B cell (primary cell): ENCODE measurements around the gene GRM8. TPM values are rescaled to one million over a fixed set of nuclear protein-coding genes. Genes with fewer than 3 reads are reported as not detected.

ENCODE experiments used
- ATAC-seq: fragments of 200-7000 bp; cut with Tn5 transposase; one replicate; pipeline ENCODE4 v1.10.0; 2021; ENCODE audit warnings: low read depth, mild to moderate bottlenecking, moderate number of reproducible peaks, moderate library complexity
- CTCF ChIA-PET: fragments of 350-600 bp; sonication (Branson Sonifier 250); formaldehyde crosslinking; loops from one replicate; lab custom pipeline; 2021; ENCODE audit warnings: antibody characterized with exemption, inconsistent platforms; lab: Charles Lee
- POLR2A ChIA-PET: fragments of 350-600 bp; sonication (Branson Sonifier 250); formaldehyde crosslinking; loops from one replicate; lab custom pipeline; 2021; ENCODE audit warnings: antibody characterized with exemption; lab: Charles Lee
- DNase-seq: peaks from one replicate; pipeline ENCODE4 v3.0.0; 2013
- H2AFZ ChIP-seq: 2 replicates; pipeline ENCODE4 v1.6.1; 2012; ENCODE audit warnings: mild to moderate bottlenecking, low read depth, low read length; ENCODE audit not compliant: insufficient read depth, poor library complexity, severe bottlenecking
- H3K27ac ChIP-seq, 2 donors: 1 replicate in 1 of 2; 2 replicates in 1 of 2; pipeline ENCODE4 v1.5.1; 2012 to 2013; ENCODE audit warnings: low read length in 2 of 2, mild to moderate bottlenecking in 2 of 2, moderate library complexity in 1 of 2
- H3K27me3 ChIP-seq, 4 experiments: fragments of 200-600 bp in 1 of 4; sonication (generic) in 1 of 4; replicated peaks in 1 of 4; 1 replicate in 2 of 4; 2 replicates in 2 of 4; pipeline versions ENCODE4 v1.6.1 to v1.7.0; 2013 to 2016; ENCODE audit warnings: low read length in 3 of 4, mild to moderate bottlenecking in 2 of 4, mixed read lengths in 1 of 4, moderate library complexity in 1 of 4; ENCODE audit not compliant: insufficient read depth in 4 of 4, control insufficient read depth in 3 of 4; ENCODE audit errors: control extremely low read depth in 1 of 4
- H3K36me3 ChIP-seq, 2 experiments: replicated peaks in 1 of 2; 1 replicate in 1 of 2; 2 replicates in 1 of 2; pipeline versions ENCODE4 v1.6.1 to v1.7.1; 2013; ENCODE audit warnings: low read length in 1 of 2; ENCODE audit not compliant: insufficient read depth in 2 of 2, control insufficient read depth in 1 of 2; ENCODE audit errors: control extremely low read depth in 1 of 2, extremely low read depth in 1 of 2
- H3K4me1 ChIP-seq, 2 donors: fragments of 200-600 bp in 1 of 2; sonication (generic) in 1 of 2; 1 replicate in 1 of 2; 2 replicates in 1 of 2; pipeline versions ENCODE4 v1.5.1 to v1.6.1; 2013 to 2017; ENCODE audit warnings: low read length in 2 of 2; ENCODE audit not compliant: control insufficient read depth in 2 of 2, insufficient read depth in 2 of 2
- H3K4me2 ChIP-seq: replicated peaks from 2 replicates; pipeline ENCODE3; 2012; ENCODE audit warnings: mild to moderate bottlenecking, low read depth, low read length; ENCODE audit not compliant: poor library complexity, severe bottlenecking
- H3K4me3 ChIP-seq, 5 experiments: fragments of 200-600 bp in 1 of 5; sonication (generic) in 1 of 5; 1 replicate in 3 of 5; 2 replicates in 2 of 5; pipeline versions ENCODE4 v1.5.1 to v1.7.0; 2011 to 2016; ENCODE audit warnings: low read length in 4 of 5, mild to moderate bottlenecking in 4 of 5, low read depth in 2 of 5, control low read depth in 1 of 5, moderate library complexity in 1 of 5; ENCODE audit not compliant: insufficient read depth in 1 of 5; ENCODE audit errors: control extremely low read depth in 1 of 5, extremely low read depth in 1 of 5
- H3K79me2 ChIP-seq: fragments of 200-600 bp; sonication (generic); one replicate; pipeline ENCODE4 v1.6.0; 2016; ENCODE audit warnings: low read length; ENCODE audit not compliant: control insufficient read depth, insufficient read depth
- H3K9ac ChIP-seq: fragments of 200-600 bp; sonication (generic); 2 replicates; pipeline ENCODE4 v1.6.1; 2017; ENCODE audit warnings: mild to moderate bottlenecking, low read length, moderate library complexity
- H3K9me3 ChIP-seq, 3 donors: one replicate each; pipeline versions ENCODE4 v1.6.1 to v1.7.1; 2013; ENCODE audit warnings: low read length in 2 of 3; ENCODE audit not compliant: control insufficient read depth in 2 of 3, insufficient read depth in 1 of 3; ENCODE audit errors: control extremely low read depth in 1 of 3
- H4K20me1 ChIP-seq: 2 replicates; pipeline ENCODE4 v1.6.0; 2012; ENCODE audit warnings: mild to moderate bottlenecking, low read length; ENCODE audit not compliant: insufficient read depth, control insufficient read depth, poor library complexity, severe bottlenecking
- H3K27ac Mint-ChIP-seq: one replicate; pipeline ENCODE4 v1.8.0; 2021; ENCODE audit warnings: mixed read lengths
- H3K27me3 Mint-ChIP-seq: one replicate; pipeline ENCODE4 v1.8.0; 2021; ENCODE audit warnings: mixed read lengths
- H3K4me1 Mint-ChIP-seq: one replicate; pipeline ENCODE4 v1.8.0; 2021; ENCODE audit warnings: mixed read lengths
- H3K4me3 Mint-ChIP-seq: one replicate; pipeline ENCODE4 v1.8.0; 2021; ENCODE audit warnings: mixed read lengths
- H3K9me3 Mint-ChIP-seq: one replicate; pipeline ENCODE4 v1.8.0; 2022; ENCODE audit warnings: mixed read lengths; ENCODE audit not compliant: insufficient read depth
- EZH2 ChIP-seq: IDR thresholded peaks from 2 replicates; pipeline ENCODE4 v1.6.1; 2012; ENCODE audit warnings: borderline replicate concordance, low read depth, mild to moderate bottlenecking, moderate library complexity, low read length; ENCODE audit not compliant: insufficient read depth, poor library complexity, severe bottlenecking
- WGBS: methylation state at CpG from one replicate; pipeline ENCODE4 v1.1.5; 2013; ENCODE audit warnings: missing lambda C conversion rate; ENCODE audit not compliant: insufficient coverage; 5-methylcytosine and 5-hydroxymethylcytosine counted together
- intact Hi-C: fragments of 100-400 bp; cut with micrococcal nuclease; formaldehyde crosslinking; loops from one replicate; pipeline ENCODE4 v1.10.0; 2022
- polyA plus RNA-seq: library from polyadenylated mRNA; depleted of rRNA; stranded (reverse); fragments of >200 nt; gene quantifications from 2 replicates; pipeline ENCODE4 v1.2.3, GENCODE V29; 2012
- total RNA-seq, 2 donors: library from RNA; stranded (reverse); fragments of 120-200 nt in 1 of 2; gene quantifications; 1 replicate in 1 of 2; 2 replicates in 1 of 2; pipeline versions ENCODE4 v1.2.3 to v1.2.4, GENCODE V29; 2013 to 2022
- TF ChIP-seq, protein P1 (sequence below): fragments of 200-600 bp; IDR thresholded peaks from one replicate; pipeline ENCODE4 v1.8.0; 2022; ENCODE audit warnings: antibody characterized with exemption, mild to moderate bottlenecking

The GRM8 gene
- total and polyA plus RNA-seq, 2 donors (not counting 1 experiment from before 2014, with no cell fraction given), result not detected

DNA sequence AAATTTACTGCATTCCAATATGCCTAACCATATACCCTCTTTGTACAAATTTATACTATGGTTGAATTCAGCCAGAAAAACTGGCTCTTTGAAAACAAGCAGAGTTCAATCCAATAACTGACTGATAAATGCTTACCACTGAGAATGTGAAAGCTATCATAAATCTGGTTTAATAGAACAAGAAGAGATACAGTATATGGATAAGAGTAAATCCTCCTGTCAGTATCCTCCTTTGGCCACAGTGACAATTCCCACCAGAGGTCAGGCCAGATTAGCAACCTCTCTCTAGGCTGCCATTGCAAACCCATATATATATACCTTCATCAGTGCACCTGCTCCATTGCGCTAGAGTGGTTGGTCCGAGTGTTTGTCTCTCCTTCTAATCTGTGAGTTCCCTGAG lies 647.2 kb downstream of the GRM8 start:
- Mint-ChIP-seq H3K4me3 (no peak overlapping the region), H3K4me1 (no peaks in the 10 kb centered on the region), H3K9me3 (no peaks in the 10 kb centered on the region), H3K27ac (no peak overlapping the region), H3K27me3 (no peaks in the 10 kb centered on the region)
- H4K20me1 ChIP-seq, result no peaks in the 10 kb centered on the region
- H3K79me2 ChIP-seq, result no peaks in the 10 kb centered on the region
- no peak overlapping the region for H2AFZ ChIP-seq
- ATAC-seq (no peak), DNase-seq (no peak)
- WGBS, result 100% methylated on average over 2 of the region's 2 CpGs
- intact Hi-C loops, result no loop called here
- H3K4me1 ChIP-seq, result no peaks in the 10 kb centered on the region
- no peak overlapping the region for H3K4me2 ChIP-seq
- TF ChIP-seq EZH2, result no peak
- TF ChIP-seq, protein P1, sequence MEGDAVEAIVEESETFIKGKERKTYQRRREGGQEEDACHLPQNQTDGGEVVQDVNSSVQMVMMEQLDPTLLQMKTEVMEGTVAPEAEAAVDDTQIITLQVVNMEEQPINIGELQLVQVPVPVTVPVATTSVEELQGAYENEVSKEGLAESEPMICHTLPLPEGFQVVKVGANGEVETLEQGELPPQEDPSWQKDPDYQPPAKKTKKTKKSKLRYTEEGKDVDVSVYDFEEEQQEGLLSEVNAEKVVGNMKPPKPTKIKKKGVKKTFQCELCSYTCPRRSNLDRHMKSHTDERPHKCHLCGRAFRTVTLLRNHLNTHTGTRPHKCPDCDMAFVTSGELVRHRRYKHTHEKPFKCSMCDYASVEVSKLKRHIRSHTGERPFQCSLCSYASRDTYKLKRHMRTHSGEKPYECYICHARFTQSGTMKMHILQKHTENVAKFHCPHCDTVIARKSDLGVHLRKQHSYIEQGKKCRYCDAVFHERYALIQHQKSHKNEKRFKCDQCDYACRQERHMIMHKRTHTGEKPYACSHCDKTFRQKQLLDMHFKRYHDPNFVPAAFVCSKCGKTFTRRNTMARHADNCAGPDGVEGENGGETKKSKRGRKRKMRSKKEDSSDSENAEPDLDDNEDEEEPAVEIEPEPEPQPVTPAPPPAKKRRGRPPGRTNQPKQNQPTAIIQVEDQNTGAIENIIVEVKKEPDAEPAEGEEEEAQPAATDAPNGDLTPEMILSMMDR, result no peak
- H3K27ac ChIP-seq, result no peak overlapping the region
- ChIA-PET CTCF (no interaction called here), POLR2A (no interaction called here)
- no peak overlapping the region for H3K9ac ChIP-seq
- no peaks in the 10 kb centered on the region for H3K27me3 ChIP-seq
- H3K4me3 ChIP-seq, result no peak overlapping the region
- H3K9me3 ChIP-seq, result peaks cover 0 to 5% (median 0%) of the 10 kb centered on the region in 3 donors
- no peaks in the 10 kb centered on the region for H3K36me3 ChIP-seq

DNA sequence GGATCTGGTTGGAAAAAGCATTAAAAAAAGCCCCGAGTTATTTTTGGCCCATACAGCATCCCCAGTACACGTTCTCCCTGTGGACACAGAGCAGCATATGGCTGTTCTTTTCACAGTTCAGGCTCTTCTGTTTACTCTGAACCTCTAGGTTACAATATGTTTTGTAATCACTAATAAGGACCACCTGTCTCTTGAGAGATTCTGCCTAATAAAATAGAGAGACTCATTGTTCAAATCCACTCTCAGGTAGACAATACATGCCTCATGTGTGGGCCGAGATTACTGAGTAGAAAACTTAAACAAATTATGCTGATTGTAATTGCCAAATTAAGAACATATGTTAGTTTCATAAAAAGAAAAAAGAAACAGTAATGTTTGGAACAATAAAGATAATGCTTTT lies 647.7 kb downstream of the GRM8 start:
- ChIA-PET POLR2A (no interaction called here), CTCF (no interaction called here)
- TF ChIP-seq, protein P1, result no peak
- TF ChIP-seq EZH2, result no peak
- no peaks in the 10 kb centered on the region for H3K27me3 ChIP-seq
- H3K4me3 Mint-ChIP-seq, result no peak overlapping the region
- H2AFZ ChIP-seq, result no peak overlapping the region
- no peaks in the 10 kb centered on the region for H3K27me3 Mint-ChIP-seq
- no peaks in the 10 kb centered on the region for H4K20me1 ChIP-seq
- H3K4me1 Mint-ChIP-seq, result no peaks in the 10 kb centered on the region
- no peak overlapping the region for H3K27ac ChIP-seq
- H3K27ac Mint-ChIP-seq, result no peak overlapping the region
- H3K36me3 ChIP-seq, result no peaks in the 10 kb centered on the region
- WGBS, result no CpG with 5 or more reads among the region's 3 CpGs
- no peak for ATAC-seq
- H3K4me1 ChIP-seq, result no peaks in the 10 kb centered on the region
- no peak overlapping the region for H3K4me2 ChIP-seq
- H3K9me3 Mint-ChIP-seq, result no peaks in the 10 kb centered on the region
- H3K4me3 ChIP-seq, result no peak overlapping the region
- H3K9ac ChIP-seq, result no peak overlapping the region
- H3K79me2 ChIP-seq, result no peaks in the 10 kb centered on the region
- intact Hi-C loops, result no loop called here
- DNase-seq, result no peak
- peaks cover 0 to 5% (median 0%) of the 10 kb centered on the region in 3 donors for H3K9me3 ChIP-seq
